Activated T-cell treated with anti-CD3 and anti-CD28 coated beads for 48 hours (primary cell): ENCODE data around the gene NAXD.
"Not testable (repeated sequence)": the region's sequence is repeated elsewhere in the genome, so short reads cannot be mapped to it uniquely, and the experiment has no call there.

Experiments
- DNase-seq: peaks from one replicate; pipeline ENCODE4 v3.0.0-alpha.2; 2020; ENCODE audit warnings: low read depth

Gene NAXD

GRCh38 chr13:110664673-110665072 is 49.3 kb downstream of the NAXD start:
- no peak for DNase-seq

GRCh38 chr13:110665491-110666254 is 50.3 kb downstream of the NAXD start:
- no peak for DNase-seq

GRCh38 chr13:110666255-110666533 is 50.8 kb downstream of the NAXD start:
- no peak for DNase-seq

- no peak for DNase-seq
These were observed 53.7 kb downstream of the NAXD start for GRCh38 chr13:110669036-110669435.

- DNase-seq: not testable (repeated sequence)
These were observed 54.5 kb downstream of the NAXD start for GRCh38 chr13:110669814-110670213.

GRCh38 chr13:110676595-110677587 is 61.5 kb downstream of the NAXD start:
- peak; percentile 34 for DNase-seq

- no peak for DNase-seq
These were observed 62.6 kb downstream of the NAXD start for GRCh38 chr13:110677731-110678545.

- DNase-seq: no peak
These were observed 65.5 kb downstream of the NAXD start for GRCh38 chr13:110680852-110681251.

GRCh38 chr13:110681868-110682550 is 66.7 kb downstream of the NAXD start:
- DNase-seq: no peak

GRCh38 chr13:110682746-110683145 is 67.4 kb downstream of the NAXD start:
- no peak for DNase-seq

GRCh38 chr13:110683203-110683883 is 68.0 kb downstream of the NAXD start:
- DNase-seq: no peak

- no peak for DNase-seq
These were observed 68.6 kb downstream of the NAXD start for GRCh38 chr13:110683921-110684320.

GRCh38 chr13:110684388-110685056 is 69.2 kb downstream of the NAXD start:
- DNase-seq: no peak

- no peak for DNase-seq
These were observed 70.1 kb downstream of the NAXD start for GRCh38 chr13:110685305-110686020.

- no peak for DNase-seq
These were observed 72.4 kb downstream of the NAXD start for GRCh38 chr13:110687736-110688135.

GRCh38 chr13:110689041-110689440 is 73.7 kb downstream of the NAXD start:
- no peak for DNase-seq
